ENCODE data around the gene PIEZO2. TPM values are rescaled to one million over a fixed set of nuclear protein-coding genes. Genes with fewer than 3 reads are reported as not detected.
A peak's percentile ranks its signal among the peaks of the same experiment; 100 is the strongest.

Gene PIEZO2
- total RNA-seq, 1 donor from 2014 or later, result 5.3 TPM

DNA sequence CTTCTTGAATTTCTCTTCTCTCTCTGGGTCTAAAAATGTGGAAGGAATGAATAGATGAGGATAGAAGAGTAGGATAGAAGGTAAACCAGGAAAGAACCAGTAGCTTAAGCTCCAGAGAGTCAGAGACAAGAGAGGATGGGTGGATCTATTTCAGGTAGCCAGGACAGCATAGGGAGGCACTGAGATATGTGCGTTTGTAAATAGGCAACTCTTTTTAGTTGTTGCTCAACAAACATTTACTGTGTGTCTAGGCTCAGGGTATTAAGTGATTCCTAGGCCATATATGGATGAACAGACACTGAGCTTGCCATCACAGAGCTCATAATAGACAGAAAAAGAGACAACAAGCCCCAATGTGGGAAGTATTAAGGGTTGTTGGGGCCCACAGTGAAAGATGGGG is 463.1 kb downstream of the PIEZO2 start:
- Histone ChIP-seq H3K4me1 (ENCODE audit: insufficient read depth, low read length) (no peaks in the 10 kb centered on the region), H3K9me3 (ENCODE audit: insufficient read depth, low read depth, low read length) (no peaks in the 10 kb centered on the region), H3K36me3 (ENCODE audit: insufficient read depth, low read length) (no peaks in the 10 kb centered on the region), H4K20me1 (ENCODE audit: insufficient read depth, low read length) (no peaks in the 10 kb centered on the region), H3K4me3 (ENCODE audit: insufficient read depth, low read depth, low read length) (no peak overlapping the region), H3K9ac (ENCODE audit: low read length) (no peak overlapping the region), H3K27me3 (ENCODE audit: insufficient read depth, low read length) (no peaks in the 10 kb centered on the region), H3K79me2 (ENCODE audit: insufficient read depth, low read length) (no peaks in the 10 kb centered on the region), H3K27ac (ENCODE audit: low read depth, low read length) (no peak overlapping the region), H2AFZ (ENCODE audit: low read depth, low read length) (no peak overlapping the region), H3K4me2 (ENCODE audit: low read length) (no peak overlapping the region)
- peaks cover 1% of the 10 kb centered on the region for H3K9me3 Mint-ChIP-seq (ENCODE audit: unreplicated experiment)
- no peak for TF ChIP-seq EZH2 (IDR thresholded peaks at IDR 0.05; ENCODE audit: insufficient read depth, low read length)
- TF ChIP-seq, protein P1, sequence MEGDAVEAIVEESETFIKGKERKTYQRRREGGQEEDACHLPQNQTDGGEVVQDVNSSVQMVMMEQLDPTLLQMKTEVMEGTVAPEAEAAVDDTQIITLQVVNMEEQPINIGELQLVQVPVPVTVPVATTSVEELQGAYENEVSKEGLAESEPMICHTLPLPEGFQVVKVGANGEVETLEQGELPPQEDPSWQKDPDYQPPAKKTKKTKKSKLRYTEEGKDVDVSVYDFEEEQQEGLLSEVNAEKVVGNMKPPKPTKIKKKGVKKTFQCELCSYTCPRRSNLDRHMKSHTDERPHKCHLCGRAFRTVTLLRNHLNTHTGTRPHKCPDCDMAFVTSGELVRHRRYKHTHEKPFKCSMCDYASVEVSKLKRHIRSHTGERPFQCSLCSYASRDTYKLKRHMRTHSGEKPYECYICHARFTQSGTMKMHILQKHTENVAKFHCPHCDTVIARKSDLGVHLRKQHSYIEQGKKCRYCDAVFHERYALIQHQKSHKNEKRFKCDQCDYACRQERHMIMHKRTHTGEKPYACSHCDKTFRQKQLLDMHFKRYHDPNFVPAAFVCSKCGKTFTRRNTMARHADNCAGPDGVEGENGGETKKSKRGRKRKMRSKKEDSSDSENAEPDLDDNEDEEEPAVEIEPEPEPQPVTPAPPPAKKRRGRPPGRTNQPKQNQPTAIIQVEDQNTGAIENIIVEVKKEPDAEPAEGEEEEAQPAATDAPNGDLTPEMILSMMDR (IDR thresholded peaks at IDR 0.05; ENCODE audit: insufficient read depth, low read depth, low read length), result no peak
- H3K36me3 Mint-ChIP-seq (ENCODE audit: low read depth, unreplicated experiment), result peaks cover 4% of the 10 kb centered on the region
- FAIRE-seq (no peak), DNase-seq (ENCODE audit: low read depth) (no peak)
- H3K4me1 Mint-ChIP-seq (ENCODE audit: low read depth, unreplicated experiment), result peaks cover 15% of the 10 kb centered on the region
- no peak overlapping the region for H3K4me3 Mint-ChIP-seq (ENCODE audit: unreplicated experiment)
- H3K27ac Mint-ChIP-seq (ENCODE audit: unreplicated experiment), result no peak overlapping the region
- peaks cover 2% of the 10 kb centered on the region for H3K27me3 Mint-ChIP-seq (ENCODE audit: low read depth, unreplicated experiment)

DNA sequence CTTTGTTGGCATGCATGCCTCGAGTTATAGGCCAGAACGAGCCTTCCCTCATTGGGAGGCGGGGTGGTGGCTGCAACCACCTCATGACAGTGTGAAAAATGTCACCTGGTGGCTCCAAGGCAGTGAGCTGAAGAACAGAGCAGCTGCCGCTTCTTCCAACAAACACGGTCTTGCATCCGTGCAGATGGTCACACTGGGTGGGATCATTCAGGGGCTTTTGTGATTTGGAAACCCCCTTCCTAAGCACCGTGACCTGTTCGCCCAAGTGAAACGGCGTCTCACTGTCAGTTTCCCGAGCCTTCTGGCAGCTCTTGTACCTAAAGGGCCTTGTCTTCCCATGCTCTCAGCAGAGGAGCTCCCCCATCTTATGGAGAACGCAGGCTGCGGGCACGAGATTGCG is 463.9 kb downstream of the PIEZO2 start:
- peaks cover 1% of the 10 kb centered on the region for H3K9me3 Mint-ChIP-seq (ENCODE audit: unreplicated experiment)
- H3K27me3 Mint-ChIP-seq (ENCODE audit: low read depth, unreplicated experiment), result peaks cover 2% of the 10 kb centered on the region

DNA sequence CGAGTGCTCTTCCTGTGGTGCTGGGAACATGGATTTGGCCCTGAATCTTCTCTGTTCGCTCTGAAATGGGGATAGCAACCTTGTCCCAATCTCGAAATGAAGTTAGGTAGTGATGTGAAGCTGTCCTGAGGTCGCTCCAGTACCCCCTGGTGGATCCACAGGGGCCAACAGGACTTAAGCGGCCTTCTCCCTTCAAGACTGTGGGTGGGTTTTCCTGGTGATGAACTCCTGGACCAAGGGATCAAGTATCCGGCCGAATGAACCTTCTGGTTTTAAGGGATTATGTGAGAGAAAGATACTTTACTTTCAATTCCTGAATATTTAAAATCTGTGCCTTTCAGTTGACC is 467.0 kb downstream of the PIEZO2 start:
- H3K4me1 Mint-ChIP-seq (ENCODE audit: low read depth, unreplicated experiment), result peaks cover 12% of the 10 kb centered on the region
- no peaks in the 10 kb centered on the region for H3K9me3 ChIP-seq (ENCODE audit: insufficient read depth, low read depth, low read length)
- no peak overlapping the region for H3K4me3 ChIP-seq (ENCODE audit: insufficient read depth, low read depth, low read length)
- no peaks in the 10 kb centered on the region for H3K27me3 Mint-ChIP-seq (ENCODE audit: low read depth, unreplicated experiment)
- H3K79me2 ChIP-seq (ENCODE audit: insufficient read depth, low read length), result no peaks in the 10 kb centered on the region
- FAIRE-seq (no peak), DNase-seq (ENCODE audit: low read depth) (no peak)
- no peak overlapping the region for H3K4me2 ChIP-seq (ENCODE audit: low read length)
- peaks cover 1% of the 10 kb centered on the region for H3K9me3 Mint-ChIP-seq (ENCODE audit: unreplicated experiment)
- peaks cover 6% of the 10 kb centered on the region for H3K36me3 Mint-ChIP-seq (ENCODE audit: low read depth, unreplicated experiment)
- H3K4me3 Mint-ChIP-seq (ENCODE audit: unreplicated experiment), result no peak overlapping the region
- no peak overlapping the region for H3K27ac ChIP-seq (ENCODE audit: low read depth, low read length)
- no peak overlapping the region for H3K9ac ChIP-seq (ENCODE audit: low read length)
- H2AFZ ChIP-seq (ENCODE audit: low read depth, low read length), result no peak overlapping the region
- TF ChIP-seq, protein P1 (IDR thresholded peaks at IDR 0.05; ENCODE audit: insufficient read depth, low read depth, low read length), result no peak
- no peak for TF ChIP-seq EZH2 (IDR thresholded peaks at IDR 0.05; ENCODE audit: insufficient read depth, low read length)
- H3K27ac Mint-ChIP-seq (ENCODE audit: unreplicated experiment), result peak overlapping the region; percentile 19
- no peaks in the 10 kb centered on the region for H3K36me3 ChIP-seq (ENCODE audit: insufficient read depth, low read length)
- no peaks in the 10 kb centered on the region for H3K27me3 ChIP-seq (ENCODE audit: insufficient read depth, low read length)
- H4K20me1 ChIP-seq (ENCODE audit: insufficient read depth, low read length), result no peaks in the 10 kb centered on the region
- H3K4me1 ChIP-seq (ENCODE audit: insufficient read depth, low read length), result no peaks in the 10 kb centered on the region

More for the DNA sequence above, 463.9 kb downstream of the PIEZO2 start:
- no peaks in the 10 kb centered on the region for H3K79me2 ChIP-seq (ENCODE audit: insufficient read depth, low read length)
- FAIRE-seq (no peak), DNase-seq (ENCODE audit: low read depth) (no peak)
- Mint-ChIP-seq H3K4me1 (ENCODE audit: low read depth, unreplicated experiment) (peaks cover 17% of the 10 kb centered on the region), H3K27ac (ENCODE audit: unreplicated experiment) (no peak overlapping the region), H3K36me3 (ENCODE audit: low read depth, unreplicated experiment) (peaks cover 4% of the 10 kb centered on the region), H3K4me3 (ENCODE audit: unreplicated experiment) (no peak overlapping the region)
- no peaks in the 10 kb centered on the region for H3K36me3 ChIP-seq (ENCODE audit: insufficient read depth, low read length)
- no peaks in the 10 kb centered on the region for H3K27me3 ChIP-seq (ENCODE audit: insufficient read depth, low read length)
- no peak overlapping the region for H3K9ac ChIP-seq (ENCODE audit: low read length)
- no peak overlapping the region for H2AFZ ChIP-seq (ENCODE audit: low read depth, low read length)
- H3K4me2 ChIP-seq (ENCODE audit: low read length), result no peak overlapping the region
- no peaks in the 10 kb centered on the region for H3K9me3 ChIP-seq (ENCODE audit: insufficient read depth, low read depth, low read length)
- no peaks in the 10 kb centered on the region for H3K4me1 ChIP-seq (ENCODE audit: insufficient read depth, low read length)
- H3K4me3 ChIP-seq (ENCODE audit: insufficient read depth, low read depth, low read length), result no peak overlapping the region
- no peaks in the 10 kb centered on the region for H4K20me1 ChIP-seq (ENCODE audit: insufficient read depth, low read length)
- H3K27ac ChIP-seq (ENCODE audit: low read depth, low read length), result no peak overlapping the region
- TF ChIP-seq, protein P1 (IDR thresholded peaks at IDR 0.05; ENCODE audit: insufficient read depth, low read depth, low read length), result no peak
- TF ChIP-seq EZH2 (IDR thresholded peaks at IDR 0.05; ENCODE audit: insufficient read depth, low read length), result no peak
